Breast epithelium (tissue), 4 donors: ENCODE results near the gene SLC4A4. TPM values are rescaled to one million over a fixed set of nuclear protein-coding genes. Genes with fewer than 3 reads are reported as not detected.

ENCODE experiments used
- DNase-seq, 2 donors: peaks; one replicate each; pipeline ENCODE4 v3.0.0-alpha.2; 2019; ENCODE audit warnings: low spot score in 2 of 2
- H3K27ac ChIP-seq, 2 donors: fragments of 200-600 bp; sonication (generic) in 1 of 2; one replicate each; pipeline ENCODE4 v1.5.1; 2016 to 2019; ENCODE audit warnings: mild to moderate bottlenecking in 1 of 2
- H3K27me3 ChIP-seq, 2 donors: fragments of 200-600 bp; sonication (generic) in 1 of 2; one replicate each; pipeline versions ENCODE4 v1.5.1 to v1.6.0; 2017 to 2019; ENCODE audit warnings: control low read depth in 1 of 2, mild to moderate bottlenecking in 1 of 2
- H3K36me3 ChIP-seq: fragments of 200-600 bp; one replicate; pipeline ENCODE4 v1.5.1; 2019
- H3K4me1 ChIP-seq, 2 donors: fragments of 200-600 bp; sonication (generic); one replicate each; pipeline ENCODE4 v1.5.1; 2016 to 2019; ENCODE audit warnings: control low read depth in 1 of 2
- H3K4me3 ChIP-seq, 3 donors: fragments of 200-600 bp; sonication (generic); 1 replicate in 2 of 3; 2 replicates in 1 of 3; pipeline ENCODE4 v1.5.1; 2016 to 2019; ENCODE audit warnings: mild to moderate bottlenecking in 3 of 3, moderate library complexity in 2 of 3
- H3K9me3 ChIP-seq, 2 donors: fragments of 200-600 bp; sonication (generic) in 1 of 2; one replicate each; pipeline ENCODE4 v1.5.1; 2016 to 2019; ENCODE audit warnings: control low read depth in 1 of 2
- POLR2A ChIP-seq: fragments of 450-650 bp; IDR thresholded peaks from one replicate; pipeline ENCODE4 v1.6.1; 2016; ENCODE audit warnings: antibody characterized with exemption, mild to moderate bottlenecking, moderate library complexity
- POLR2AphosphoS5 ChIP-seq, 3 donors: sonication (generic); formaldehyde crosslinking; IDR thresholded peaks; one replicate each; pipeline ENCODE4 v1.6.1; 2017; ENCODE audit warnings: antibody characterized with exemption in 3 of 3
- intact Hi-C: fragments of 100-400 bp; cut with DNase I; formaldehyde crosslinking; loops from one replicate; pipeline ENCODE4 v1.15.1; 2023; ENCODE audit warnings: low total_unique reads
- total RNA-seq, 3 donors: library from RNA; depleted of rRNA; stranded (reverse); fragments of >200 nt; gene quantifications; one replicate each; pipeline ENCODE4 v1.1.0, GENCODE V29; 2016
- TF ChIP-seq, protein P1 (sequence below), 3 donors: fragments of 450-650 bp; IDR thresholded peaks; one replicate each; pipeline ENCODE4 v1.5.1; 2016 to 2017; ENCODE audit warnings: antibody characterized with exemption in 3 of 3, mild to moderate bottlenecking in 3 of 3, moderate library complexity in 3 of 3

The SLC4A4 gene
- total RNA-seq, 3 donors from 2014 or later, result 1.3 to 6.7 (median 1.4) TPM

DNA sequence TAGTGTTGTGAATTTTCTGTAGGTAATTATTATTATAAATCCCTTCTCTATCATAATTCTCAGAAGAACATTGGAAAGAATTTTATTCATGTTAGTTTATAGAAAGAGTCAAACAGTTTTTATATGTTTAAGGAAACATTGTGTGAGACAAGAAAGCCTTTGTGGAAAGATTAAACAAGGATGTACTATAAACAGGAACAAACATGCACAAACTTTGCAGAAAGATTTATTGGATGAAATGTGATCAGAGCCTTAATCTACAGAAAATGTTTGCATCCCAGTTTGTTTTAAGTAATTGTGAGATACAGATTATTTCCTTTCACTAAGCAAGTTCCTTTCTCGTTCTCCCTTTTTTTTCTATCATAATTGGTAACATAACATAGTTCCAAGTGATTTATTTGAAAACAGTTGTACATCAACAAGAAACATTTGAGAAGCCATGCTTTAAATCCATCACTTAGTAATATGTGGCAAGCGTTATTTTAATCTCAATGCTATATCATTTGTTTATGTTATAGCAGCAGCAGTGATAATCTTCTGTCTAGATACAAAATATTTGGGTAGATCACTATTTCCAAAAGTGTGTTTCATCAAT is 129.4 kb downstream of the SLC4A4 start:
- no peak overlapping the region for H3K4me3 ChIP-seq
- no peak for DNase-seq
- intact Hi-C loops, result no loop called here
- no peak overlapping the region for H3K27ac ChIP-seq
- no peaks in the 10 kb centered on the region for H3K9me3 ChIP-seq
- TF ChIP-seq POLR2A (no peak), POLR2AphosphoS5 (IDR thresholded peaks at IDR 0.05) (no peak)
- TF ChIP-seq, protein P1, sequence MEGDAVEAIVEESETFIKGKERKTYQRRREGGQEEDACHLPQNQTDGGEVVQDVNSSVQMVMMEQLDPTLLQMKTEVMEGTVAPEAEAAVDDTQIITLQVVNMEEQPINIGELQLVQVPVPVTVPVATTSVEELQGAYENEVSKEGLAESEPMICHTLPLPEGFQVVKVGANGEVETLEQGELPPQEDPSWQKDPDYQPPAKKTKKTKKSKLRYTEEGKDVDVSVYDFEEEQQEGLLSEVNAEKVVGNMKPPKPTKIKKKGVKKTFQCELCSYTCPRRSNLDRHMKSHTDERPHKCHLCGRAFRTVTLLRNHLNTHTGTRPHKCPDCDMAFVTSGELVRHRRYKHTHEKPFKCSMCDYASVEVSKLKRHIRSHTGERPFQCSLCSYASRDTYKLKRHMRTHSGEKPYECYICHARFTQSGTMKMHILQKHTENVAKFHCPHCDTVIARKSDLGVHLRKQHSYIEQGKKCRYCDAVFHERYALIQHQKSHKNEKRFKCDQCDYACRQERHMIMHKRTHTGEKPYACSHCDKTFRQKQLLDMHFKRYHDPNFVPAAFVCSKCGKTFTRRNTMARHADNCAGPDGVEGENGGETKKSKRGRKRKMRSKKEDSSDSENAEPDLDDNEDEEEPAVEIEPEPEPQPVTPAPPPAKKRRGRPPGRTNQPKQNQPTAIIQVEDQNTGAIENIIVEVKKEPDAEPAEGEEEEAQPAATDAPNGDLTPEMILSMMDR (IDR thresholded peaks at IDR 0.05), result no peak
- no peaks in the 10 kb centered on the region for H3K4me1 ChIP-seq
- H3K27me3 ChIP-seq, result no peaks in the 10 kb centered on the region
- no peaks in the 10 kb centered on the region for H3K36me3 ChIP-seq

DNA sequence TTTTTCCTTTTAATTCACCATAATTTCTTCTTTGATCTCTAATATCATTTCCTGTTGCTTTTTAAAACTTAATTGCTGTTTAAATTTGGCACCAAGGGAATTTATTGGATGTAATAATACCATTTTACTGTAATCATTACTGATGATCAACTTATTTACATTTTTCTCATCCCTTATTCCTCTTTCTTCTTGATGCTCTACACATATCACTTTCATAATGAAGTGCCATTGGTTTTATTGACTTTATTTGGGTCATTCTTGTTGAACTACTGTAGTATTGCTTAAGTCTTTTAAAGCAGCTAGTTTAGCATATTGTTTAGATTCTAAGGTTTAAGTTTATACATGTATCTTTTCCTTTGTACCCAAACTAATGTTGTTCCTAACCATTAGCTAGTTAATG is 130.7 kb downstream of the SLC4A4 start:
- H3K4me1 ChIP-seq, result no peaks in the 10 kb centered on the region
- H3K4me3 ChIP-seq, result no peak overlapping the region
- H3K27me3 ChIP-seq, result no peaks in the 10 kb centered on the region
- DNase-seq, result no peak
- H3K36me3 ChIP-seq, result no peaks in the 10 kb centered on the region
- no peaks in the 10 kb centered on the region for H3K9me3 ChIP-seq
- intact Hi-C loops, result loop anchor here (1.0 kb wide), 1 partner anchor 14 kb away; no protein-coding TSS in a partner anchor
- no peak overlapping the region for H3K27ac ChIP-seq
- no peak for TF ChIP-seq POLR2AphosphoS5 (IDR thresholded peaks at IDR 0.05)
- TF ChIP-seq POLR2A, result no peak
- TF ChIP-seq, protein P1 (IDR thresholded peaks at IDR 0.05), result no peak

DNA sequence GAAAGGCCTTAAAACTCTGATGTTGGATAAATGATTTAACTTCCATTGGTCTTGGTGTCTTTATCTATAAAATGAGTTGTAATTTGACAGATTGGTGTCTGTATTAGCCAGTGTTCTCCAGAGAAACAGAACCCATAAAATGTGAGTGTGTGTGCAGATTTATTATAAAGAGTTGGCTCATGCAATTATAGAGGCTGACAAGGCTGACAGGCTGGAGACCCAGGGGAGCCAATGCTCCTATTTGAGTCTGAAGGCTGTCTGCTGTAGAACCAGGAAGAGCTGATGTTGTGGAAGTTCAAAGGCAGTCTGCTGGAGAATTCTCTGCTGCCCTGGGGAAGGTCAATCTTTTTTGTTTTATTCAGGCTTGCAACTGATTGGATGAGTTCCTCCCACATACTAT is 131.7 kb downstream of the SLC4A4 start:
- intact Hi-C loops, result no loop called here
- H3K4me1 ChIP-seq, result no peaks in the 10 kb centered on the region
- DNase-seq, result no peak

DNA sequence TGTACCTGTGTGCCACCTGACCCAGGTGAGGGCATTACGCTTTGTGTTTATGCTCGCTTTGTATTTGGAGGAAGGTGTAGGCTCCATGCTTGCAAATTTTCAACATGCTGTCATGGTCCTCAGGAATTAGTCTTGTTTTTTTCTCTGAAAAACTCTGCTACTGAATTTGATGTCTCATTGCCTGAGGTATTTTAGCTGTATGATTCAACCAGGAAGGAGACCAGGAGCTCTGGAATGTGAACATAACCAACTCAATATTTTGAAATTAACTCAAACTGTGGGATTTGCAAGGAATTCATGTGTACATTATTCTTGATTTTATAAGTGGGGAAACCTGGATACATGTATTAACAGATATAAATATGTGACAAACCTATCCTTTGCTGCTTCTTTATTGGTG is 134.1 kb downstream of the SLC4A4 start:
- TF ChIP-seq, protein P1 (IDR thresholded peaks at IDR 0.05), result no peak
- TF ChIP-seq POLR2A, result no peak
- no peak for TF ChIP-seq POLR2AphosphoS5 (IDR thresholded peaks at IDR 0.05)
- H3K4me3 ChIP-seq, result no peak overlapping the region
- H3K9me3 ChIP-seq, result no peaks in the 10 kb centered on the region
- H3K27me3 ChIP-seq, result no peaks in the 10 kb centered on the region
- DNase-seq, result no peak
- no peak overlapping the region for H3K27ac ChIP-seq
- intact Hi-C loops, result no loop called here
- H3K36me3 ChIP-seq, result no peaks in the 10 kb centered on the region
- no peaks in the 10 kb centered on the region for H3K4me1 ChIP-seq

More for the DNA sequence above, 131.7 kb downstream of the SLC4A4 start:
- Histone ChIP-seq H3K27ac (no peak overlapping the region), H3K36me3 (no peaks in the 10 kb centered on the region), H3K9me3 (no peaks in the 10 kb centered on the region), H3K4me3 (no peak overlapping the region), H3K27me3 (no peaks in the 10 kb centered on the region)
- TF ChIP-seq POLR2AphosphoS5 (IDR thresholded peaks at IDR 0.05), result no peak
- TF ChIP-seq, protein P1 (IDR thresholded peaks at IDR 0.05), result no peak
- TF ChIP-seq POLR2A, result no peak

DNA sequence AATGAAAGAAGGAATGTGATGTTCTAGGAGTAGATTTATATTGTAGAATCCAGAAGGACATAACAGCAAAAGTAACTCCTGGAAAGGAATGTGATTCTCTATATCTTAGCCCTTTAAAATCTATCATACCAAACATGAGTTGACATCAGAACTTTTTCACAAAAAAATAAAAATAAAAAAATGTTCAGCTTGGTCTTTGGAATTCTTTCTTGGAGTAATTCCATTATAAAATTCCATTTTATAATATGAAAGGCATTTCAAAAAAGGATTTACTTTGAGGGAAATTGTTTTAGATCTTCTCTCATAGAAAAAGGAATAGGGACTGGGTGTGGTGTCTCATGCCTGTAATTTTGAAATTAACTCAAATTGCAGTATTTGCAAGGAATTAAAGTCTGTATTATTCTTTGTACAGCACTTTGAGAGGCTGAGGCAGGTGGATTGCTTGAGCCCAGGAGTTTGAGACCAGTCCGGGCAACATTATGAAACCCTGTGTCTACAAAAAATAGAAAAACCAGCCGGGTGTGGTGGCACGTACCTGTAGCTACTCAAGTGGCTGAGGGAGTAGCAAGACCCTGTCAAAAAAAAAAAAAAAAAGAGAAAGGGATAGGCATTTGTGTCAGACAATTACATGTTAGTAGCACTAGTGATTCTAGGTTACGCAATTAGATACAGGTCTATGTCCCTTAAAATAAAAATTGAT is 134.9 kb downstream of the SLC4A4 start:
- Histone ChIP-seq H3K4me1 (no peaks in the 10 kb centered on the region), H3K4me3 (no peak overlapping the region), H3K36me3 (no peaks in the 10 kb centered on the region), H3K27me3 (no peaks in the 10 kb centered on the region), H3K9me3 (no peaks in the 10 kb centered on the region), H3K27ac (no peak overlapping the region)
- no peak for DNase-seq
- intact Hi-C loops, result no loop called here
- TF ChIP-seq, protein P1 (IDR thresholded peaks at IDR 0.05), result no peak
- no peak for TF ChIP-seq POLR2A
- TF ChIP-seq POLR2AphosphoS5 (IDR thresholded peaks at IDR 0.05), result no peak
